GM18873 (cell line): Measurements from ENCODE around the gene POU2F3.

ENCODE experiments used
- ATAC-seq: cut with Tn5 transposase; IDR thresholded peaks from one replicate; pipeline ENCODE4 v1.9.1; 2021; ENCODE audit warnings: mild to moderate bottlenecking, moderate library complexity, moderate number of reproducible peaks; ENCODE audit not compliant: unreplicated experiment, low FRiP score

Gene POU2F3

DNA sequence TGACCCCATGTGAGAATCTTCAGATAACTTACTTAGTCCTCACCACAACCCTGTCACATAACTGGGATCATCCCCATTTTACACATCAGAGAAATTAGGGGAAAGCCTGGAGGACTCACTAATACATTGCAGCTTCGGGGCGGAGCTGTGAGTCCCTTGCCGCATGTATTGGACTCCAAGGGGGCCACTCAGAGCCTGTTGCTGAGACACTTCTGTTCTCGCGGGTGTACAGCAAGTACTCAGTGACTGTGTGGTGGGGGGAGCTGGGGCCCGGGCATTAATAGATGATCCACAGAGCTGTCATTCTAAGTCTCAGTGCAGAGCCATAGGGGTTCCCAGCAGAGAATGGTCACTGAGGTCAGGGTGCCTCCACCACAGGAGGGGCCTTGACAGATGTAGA lies 15.6 kb upstream of the POU2F3 start:
- no peak for ATAC-seq

DNA sequence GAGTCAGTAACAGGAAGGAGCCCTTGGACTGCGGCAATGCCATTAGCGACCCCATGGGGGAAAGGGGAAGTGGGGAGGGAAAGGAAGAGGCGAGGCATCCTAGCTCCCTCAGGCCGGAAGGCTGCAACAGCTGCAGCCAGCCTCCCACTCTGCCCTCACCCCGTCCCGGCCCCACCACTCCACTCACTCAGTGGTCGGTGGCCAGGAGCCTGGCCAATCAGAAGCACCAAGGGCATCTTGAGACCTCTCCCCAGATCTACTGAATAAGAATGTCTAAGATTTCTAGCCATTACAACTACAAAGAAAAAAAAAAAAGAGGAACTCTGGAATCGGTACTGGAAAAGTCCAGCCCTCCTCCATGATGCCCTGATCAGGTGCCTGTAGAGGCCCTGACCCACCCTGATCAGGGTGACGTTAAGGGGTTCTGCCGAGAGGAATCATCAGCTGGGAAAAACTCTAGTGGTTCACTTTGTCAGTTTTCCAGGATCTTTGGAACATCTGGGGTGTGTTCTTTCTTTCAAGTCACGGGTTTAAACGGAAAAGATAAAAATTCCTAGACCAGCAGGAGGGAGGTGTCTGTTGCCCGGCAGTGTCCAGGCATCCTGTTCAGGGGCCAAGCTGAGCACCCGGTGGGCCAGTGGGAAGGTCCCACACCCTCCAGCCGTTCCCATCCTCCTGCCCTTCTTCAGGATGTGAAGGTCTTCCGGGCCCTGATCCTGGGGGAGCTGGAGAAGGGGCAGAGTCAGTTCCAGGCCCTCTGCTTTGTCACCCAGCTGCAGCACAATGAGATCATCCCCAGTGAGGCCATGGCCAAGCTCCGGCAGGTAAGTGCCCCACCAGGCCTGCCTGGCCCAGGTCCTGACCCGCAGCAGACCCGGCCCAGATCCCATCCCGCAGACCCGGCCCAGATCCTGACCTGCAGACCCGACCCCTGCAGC lies 14.7 kb upstream of the POU2F3 start:
- ATAC-seq, result no peak

DNA sequence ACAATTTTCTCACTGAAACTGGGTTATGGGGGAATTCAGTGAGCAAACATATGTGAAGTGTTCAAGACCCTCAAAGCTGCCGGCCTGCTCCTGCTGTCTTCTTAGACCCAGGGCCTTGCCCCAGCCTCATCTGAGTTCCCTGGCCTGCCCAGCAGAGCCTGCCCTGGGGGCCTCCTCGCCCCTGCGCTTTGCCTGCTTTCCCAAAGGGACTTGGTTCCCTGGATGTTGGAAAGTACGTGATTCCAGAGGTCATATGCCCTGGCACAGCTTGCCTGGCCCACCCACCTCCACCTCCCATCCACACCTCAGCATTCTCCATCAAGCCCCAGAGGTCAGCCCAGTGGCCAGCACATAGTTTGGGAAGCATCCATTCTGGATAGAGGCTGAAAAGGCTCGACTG lies 13.7 kb upstream of the POU2F3 start:
- no peak for ATAC-seq

DNA sequence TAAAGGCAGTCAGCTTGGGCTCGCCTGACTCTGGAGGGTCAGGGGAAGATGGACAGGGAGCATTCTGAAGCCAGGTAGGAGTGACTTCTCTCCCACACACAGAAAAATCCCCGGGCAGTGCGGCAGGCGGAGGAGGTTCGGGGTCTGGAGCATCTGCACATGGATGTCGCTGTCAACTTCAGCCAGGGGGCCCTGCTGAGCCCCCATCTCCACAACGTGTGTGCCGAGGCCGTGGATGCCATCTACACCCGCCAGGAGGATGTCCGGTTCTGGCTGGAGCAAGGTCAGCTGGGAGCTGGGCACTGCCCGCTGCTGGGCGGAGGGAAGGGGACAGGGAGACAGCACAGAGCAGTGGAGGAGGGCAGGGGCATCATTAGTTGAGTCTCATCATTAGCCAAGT lies 13.2 kb upstream of the POU2F3 start:
- no peak for ATAC-seq

DNA sequence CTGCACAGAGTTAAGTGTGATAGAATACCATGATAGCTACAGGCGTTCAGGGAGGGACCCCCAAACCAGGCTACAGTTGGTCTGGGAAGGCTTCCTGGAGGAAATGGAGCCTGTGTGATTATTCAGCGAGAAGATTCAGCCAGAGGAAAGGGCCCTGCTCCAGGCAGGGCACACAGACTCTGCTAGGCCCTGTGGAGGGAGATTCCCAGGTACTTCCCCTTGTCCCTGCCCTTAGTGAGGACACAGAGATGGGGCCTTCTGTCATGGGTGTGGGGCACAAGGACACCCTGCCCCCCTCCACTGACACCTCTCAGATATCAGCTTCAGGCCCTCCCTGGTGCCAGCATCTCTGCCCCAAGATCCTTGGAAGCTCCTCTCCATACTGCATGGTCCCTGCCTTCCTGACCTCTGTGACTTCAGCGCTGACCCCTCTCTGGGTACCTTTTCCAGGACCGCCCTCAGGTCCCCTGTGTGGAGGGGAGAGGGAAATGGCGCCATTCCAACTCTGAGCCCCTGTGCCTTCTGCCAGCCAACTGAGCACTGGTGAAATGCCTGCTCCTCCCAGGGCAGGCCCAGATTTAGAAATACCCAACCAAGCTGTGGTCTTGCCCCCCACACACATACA lies 12.6 kb upstream of the POU2F3 start:
- no peak for ATAC-seq

DNA sequence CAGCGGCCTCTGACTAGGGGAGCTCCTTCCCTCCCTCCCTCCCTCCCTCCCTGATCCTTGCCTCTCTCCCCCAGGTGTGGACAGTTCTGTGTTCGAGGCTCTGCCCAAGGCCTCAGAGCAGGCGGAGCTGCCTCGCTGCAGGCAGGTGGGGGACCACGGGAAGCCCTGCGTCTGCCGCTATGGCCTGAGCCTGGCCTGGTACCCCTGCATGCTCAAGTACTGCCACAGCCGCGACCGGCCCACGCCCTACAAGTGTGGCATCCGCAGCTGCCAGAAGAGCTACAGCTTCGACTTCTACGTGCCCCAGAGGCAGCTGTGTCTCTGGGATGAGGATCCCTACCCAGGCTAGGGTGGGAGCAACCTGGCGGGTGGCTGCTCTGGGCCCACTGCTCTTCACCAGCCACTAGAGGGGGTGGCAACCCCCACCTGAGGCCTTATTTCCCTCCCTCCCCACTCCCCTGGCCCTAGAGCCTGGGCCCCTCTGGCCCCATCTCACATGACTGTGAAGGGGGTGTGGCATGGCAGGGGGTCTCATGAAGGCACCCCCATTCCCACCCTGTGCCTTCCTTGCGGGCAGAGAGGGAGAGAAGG lies 11.1 kb upstream of the POU2F3 start:
- ATAC-seq, result no peak

DNA sequence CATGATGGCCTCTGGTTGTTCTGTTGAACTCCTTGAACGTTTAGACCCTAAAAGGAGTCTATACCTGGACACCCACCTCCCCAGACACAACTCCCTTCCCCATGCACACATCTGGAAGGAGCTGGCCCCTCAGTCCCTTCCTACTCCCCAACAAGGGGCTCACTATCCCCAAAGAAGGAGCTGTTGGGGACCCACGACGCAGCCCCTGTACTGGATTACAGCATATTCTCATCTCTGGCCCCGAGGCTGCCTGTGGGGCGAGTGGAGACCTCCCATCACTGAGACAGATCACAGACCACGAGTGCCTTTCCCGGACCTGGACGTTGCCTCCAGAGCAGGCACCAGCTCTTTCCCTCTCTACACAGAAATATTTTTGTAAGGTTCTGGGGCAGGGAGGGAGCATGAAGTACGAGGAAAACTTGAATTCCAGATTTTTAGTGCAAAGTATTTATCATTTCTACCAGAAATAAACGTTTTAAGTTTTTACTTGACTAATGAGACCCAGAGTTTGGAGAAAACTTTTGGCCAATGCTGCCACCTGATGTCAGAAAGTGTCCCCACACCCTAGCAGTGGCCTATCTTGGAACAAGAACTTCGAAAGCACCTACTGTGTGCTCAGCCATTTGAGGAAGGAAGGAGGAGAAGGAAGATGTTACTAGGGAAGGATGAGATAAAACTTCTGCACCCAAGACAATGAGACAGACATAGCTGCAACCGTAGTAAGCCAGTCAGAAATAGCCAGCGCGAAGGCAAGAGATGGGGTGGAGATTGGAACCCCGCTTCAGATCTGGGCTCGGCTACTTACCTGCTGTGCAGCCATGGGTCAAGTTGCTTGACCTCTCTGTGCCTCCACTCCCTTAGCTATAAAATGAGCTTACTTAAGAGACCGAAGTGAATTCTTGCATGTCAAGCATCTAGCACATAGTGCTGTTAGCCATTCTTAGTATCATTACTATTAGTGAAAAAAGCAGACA lies 10.2 kb upstream of the POU2F3 start:
- ATAC-seq, result no peak

DNA sequence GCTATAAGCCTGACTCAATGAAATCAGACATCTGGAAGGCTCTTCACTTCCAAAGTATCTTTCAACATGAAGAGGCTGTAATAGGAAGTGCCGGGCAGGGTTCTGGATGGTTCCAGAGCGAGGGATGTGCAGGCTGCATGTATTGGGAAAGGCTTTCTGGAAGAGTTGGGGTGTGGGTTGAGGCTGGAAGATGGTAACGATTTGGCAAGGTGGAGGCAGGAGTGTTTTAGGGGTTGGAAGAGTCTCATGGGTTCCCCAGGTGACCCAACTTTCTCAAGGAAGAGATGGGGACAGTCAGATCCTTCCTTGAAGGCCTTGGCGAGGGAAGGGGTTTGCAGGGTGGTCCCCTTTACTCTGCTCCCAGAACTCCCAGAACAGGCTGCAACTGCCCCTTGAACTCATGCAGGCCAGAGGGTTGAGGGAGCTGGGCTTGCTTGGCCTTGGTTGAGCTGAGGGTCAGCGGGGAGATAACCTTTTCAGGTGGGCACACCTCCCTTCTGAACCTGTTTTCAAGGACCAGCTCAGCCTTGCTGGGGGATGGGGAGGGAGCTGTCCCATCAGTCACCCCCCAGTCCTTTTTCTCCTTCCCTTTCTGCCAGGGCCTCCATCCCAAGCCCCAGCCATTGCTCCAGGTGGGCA lies 9.4 kb upstream of the POU2F3 start:
- no peak for ATAC-seq

DNA sequence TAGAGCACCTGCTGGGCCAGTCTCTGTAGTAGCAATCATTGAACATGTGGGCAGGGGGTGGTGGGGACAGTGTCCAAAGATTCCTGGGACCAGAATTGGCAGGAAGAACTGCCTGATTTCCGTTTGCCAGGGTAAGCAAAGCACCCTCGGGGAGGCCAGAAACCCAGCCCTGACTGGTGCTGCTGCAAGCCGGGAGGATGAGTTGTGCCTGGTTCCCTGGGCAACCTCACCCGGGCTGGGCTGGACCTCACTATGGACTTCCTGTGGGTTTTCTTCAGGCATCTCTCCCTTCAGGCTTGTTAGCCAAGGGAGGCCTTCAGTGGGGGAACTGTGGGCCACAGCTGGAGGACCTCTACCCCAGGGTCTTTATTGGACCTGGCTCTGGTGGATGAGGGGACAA lies 8.0 kb upstream of the POU2F3 start:
- ATAC-seq, result no peak

DNA sequence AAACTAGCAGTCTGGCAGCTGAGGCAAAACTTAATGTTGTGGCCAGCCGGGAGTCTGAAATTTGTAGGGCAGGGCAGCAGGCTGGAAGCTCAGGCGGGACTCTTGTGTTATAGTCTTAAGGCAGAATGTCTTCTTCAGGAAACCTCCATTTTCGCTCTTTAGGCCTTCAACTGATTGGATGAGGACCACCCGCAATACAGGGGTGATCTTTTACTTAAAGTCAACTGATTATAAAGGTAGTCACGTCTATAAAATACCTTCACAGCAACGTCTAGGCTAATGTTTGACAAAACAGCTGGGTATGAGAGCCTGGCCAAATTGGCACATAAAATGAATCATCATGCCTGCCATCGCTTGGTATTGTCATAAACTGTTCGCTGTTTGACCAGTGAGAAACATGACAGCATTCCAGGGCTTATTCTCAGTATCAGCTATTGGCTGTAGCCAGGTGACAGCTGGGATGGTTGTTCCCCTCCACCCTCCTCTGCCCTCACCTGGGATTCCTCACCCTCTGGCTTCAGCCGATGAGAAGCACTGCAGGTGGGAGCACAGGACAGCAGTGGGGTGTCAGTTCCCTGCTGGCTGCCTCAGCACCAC lies 6.6 kb upstream of the POU2F3 start:
- no peak for ATAC-seq

DNA sequence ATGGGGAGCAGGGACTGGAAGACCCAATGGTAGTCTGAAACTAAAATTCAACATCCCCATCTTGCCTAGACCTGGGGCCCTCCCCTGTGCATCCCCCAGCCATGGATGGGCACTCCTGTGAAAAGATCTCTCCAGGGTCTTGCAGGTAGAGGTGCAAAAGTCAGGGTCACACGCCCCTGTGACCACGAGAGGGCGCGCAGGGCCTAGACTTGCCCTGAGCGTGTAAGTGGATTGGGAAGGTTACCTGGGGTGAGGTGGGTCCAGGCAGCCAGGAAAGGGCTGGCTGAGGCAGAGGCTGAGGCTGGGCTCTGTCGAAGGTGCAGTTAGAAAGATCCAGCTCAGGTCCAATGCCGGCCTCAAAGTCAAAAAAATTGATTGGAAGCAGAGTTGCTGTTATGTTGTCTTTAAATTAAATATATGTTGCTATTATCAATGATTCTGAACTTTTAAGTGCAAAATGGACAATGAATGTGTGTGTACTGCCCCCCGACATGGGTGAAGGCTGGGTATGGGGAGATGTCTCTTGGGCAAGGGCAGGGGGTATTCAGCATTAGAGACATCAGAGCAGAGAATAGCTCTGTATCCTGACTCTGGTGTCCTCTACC lies 4.8 kb upstream of the POU2F3 start:
- no peak for ATAC-seq

DNA sequence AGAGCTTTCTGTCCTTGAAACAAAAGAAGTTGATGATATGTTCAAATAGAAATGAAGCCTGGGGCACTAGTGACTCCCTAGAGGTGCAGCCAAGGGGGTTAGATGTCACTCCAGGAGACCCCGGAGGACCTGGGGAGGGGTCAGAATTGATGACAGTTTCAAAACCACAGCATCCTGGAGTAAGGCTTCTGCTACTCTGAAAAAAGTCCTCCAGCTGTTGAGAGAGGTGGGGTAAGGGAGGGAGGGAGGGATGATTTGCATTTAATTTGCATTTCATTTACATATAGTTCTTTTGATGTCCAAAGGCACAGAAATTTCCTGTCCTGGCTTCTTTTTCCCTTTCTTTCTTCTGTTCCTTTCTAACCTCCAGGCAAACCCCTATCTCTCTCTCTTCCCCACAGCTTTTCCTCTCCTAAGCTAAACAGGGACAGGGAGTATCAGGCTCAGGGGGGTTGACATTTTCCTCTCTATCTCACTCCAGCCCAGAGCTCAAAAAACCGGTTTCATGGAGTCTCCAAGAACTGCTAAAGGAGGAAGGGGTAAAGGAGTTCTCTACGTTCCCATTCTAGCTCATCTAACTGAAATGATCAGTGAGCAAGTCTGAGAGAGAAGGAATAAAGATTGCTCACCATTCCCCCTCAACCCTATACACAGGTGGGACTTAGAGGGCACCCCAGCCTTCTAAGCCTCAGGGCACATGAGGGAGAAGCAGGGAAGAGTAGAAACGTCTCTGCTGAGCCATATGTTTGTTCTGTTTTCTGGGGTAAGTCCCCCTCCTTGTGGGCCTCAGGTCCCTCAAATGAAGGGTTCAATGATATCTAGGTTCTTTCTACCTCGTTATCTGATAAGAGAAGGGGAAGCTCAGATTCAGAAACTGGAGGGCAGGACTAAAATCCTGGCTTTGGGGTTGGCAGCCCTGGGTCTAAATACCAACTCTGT lies 3.5 kb upstream of the POU2F3 start:
- ATAC-seq, result no peak

DNA sequence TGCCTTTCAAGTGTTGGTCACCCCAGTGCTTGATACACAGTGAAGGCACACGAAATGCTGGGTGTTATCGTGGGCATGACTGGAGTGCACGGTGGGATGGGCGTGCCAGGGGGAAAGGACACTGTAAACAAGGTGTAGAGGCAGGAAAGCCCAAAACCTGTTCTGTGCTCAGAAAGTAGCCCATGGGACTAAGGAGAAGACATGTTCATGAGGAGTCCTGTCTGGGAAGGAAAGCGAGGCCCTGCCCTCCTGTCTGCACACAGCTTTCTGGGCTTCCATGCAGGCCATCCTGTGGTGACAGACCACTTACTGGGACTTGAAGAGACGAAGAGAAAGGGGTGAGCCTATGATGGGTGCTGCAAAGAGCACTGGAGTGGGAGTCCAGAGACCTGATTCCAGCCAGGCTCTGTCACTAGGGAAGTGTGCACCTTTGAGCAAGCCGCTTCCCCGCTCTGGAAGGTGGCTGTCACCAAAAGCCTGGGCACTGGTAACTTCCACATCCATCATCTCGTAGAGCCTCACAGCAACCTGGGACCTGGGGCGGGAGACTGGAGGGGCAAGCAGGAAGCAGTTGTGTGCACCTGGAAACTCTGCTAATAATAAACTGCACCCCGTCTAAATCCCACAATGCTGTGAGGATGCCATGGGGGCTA lies 846 bp upstream of the POU2F3 start:
- no peak for ATAC-seq

DNA sequence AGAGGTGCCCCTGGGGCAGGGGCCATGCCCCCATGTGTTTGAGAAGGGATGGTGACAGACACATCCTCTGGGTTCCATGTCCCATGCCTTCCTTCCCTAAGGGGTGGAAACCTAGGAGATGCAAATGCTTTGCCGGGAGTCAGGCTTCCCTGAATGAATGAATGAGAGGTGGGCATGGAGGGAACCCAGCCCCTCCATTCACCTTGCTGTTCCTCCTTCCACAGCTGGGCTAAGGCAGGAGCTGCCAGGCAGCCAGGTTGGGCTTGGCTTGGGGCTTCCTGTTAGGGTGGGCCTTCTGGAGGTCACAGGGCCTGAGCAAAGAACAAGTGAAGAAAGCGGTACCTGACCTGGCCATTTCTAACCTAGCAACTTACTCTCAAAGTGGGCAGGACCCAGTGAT lies 926 bp downstream of the POU2F3 start:
- ATAC-seq, result no peak

DNA sequence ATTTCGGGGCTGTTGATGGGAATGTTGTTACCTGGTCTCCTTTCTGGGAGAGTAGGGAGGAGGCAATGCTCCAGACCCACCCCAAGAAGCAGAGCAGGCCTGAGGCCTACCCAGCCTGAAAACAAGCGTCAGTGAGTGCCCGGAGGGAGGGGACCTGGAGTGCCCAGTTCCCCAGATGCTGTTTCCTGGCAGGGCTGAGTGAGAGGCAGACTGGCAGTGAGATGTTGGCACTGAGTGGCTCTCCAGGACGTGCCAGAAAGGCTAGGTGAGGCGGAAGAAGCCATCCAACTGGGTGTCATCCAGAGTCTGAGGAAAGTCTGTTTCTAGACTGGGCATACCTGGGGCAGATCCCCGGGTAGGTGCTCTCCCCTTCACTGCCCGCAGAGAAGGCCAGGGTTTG lies 1.3 kb downstream of the POU2F3 start:
- no peak for ATAC-seq

DNA sequence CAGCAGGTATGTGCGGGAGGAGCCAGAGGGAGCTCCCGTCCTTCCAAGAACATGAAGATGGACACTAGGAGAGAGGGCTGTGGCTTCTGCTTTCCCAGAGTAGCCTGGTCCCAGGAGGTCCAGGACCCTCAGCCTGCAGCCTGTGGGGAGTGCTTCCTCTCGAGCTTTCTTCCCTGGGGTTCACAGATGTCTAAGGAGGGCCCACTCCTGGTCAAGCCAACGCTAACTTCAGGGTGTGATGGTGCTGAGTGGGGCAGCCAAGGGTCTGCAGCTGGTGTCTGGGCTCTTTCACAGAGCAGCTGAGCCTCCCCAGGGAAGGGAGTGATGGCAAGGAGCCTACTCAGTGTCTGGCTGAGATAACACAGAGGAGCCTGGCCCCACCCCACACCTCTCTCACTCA lies 3.3 kb downstream of the POU2F3 start:
- ATAC-seq, result no peak

DNA sequence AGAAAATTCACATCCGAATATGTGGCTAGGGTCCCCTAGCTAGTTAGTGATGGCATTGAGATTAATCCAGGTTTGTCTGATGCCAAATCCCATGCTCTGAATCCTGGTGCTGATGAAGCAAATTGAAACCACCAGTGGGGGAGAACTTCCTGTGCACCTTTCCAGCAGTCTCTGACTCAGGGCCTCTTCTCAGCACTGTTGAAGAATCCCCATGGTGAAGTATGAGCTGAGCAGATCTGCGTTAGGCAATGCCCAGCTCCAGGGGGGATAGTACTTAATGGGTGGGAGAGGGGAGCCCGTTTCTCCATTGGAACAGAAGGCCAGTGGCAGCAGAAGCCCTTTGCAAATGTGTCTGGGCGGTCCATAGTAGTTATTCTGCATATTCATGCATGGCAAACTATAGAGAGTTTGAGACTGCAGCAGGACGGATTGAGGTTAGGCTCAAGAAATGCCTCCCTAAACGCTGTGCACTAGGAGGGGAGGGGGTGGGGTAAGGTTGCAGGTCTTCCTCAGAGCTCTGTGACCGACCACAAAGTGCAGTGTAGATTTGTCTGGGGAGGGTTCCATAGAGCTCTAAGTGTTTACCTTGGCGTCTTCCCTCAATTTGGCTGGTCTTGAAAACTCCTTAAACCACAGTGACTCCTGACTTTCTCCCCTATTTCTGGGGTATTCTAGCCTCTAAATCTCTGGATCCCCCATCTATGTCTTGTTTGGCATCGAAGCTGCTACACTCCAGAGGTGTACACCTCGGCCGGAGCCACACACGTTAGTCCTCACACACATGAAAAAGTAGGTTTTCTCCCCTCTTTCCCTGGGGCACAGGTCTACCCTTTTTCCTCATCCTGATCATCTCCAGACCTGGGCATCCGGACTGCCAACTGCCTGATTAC lies 4.8 kb downstream of the POU2F3 start:
- ATAC-seq, result no peak
